ENCODE results near the gene SHOX. TPM values are rescaled to one million over a fixed set of nuclear protein-coding genes. Genes with fewer than 3 reads are reported as not detected.
"Not testable (repeated sequence)": the region's sequence is repeated elsewhere in the genome, so short reads cannot be mapped to it uniquely, and the experiment has no call there.

SHOX gene
- total RNA-seq, 2 donors from 2014 or later, result not detected

DNA sequence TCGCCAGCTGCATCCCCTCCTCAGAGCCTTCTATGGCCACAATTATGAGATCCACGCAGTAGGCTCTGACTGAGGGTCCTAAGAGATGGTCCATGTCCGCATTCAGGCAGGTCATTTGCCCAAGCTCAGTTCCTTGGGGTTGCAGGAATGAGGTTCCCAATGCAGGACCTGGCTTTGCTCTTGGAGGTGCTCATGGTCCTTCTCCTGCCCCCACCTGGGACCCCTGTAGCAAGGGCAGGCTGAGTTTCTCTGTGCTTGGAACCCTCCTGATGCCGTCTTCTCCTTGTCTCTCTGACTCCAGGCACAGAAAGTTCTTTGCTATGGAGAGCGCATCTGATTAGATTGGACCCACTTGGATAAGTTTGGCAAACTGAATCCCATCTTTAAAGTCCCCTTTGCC is 16.5 kb upstream of the SHOX start:
- DNase-seq (no peak), ATAC-seq (replicated peaks in 1 of 2) (no peak)
- H3K4me1 Mint-ChIP-seq (ENCODE audit: low read depth), result no peaks in the 10 kb centered on the region
- H3K36me3 Mint-ChIP-seq (ENCODE audit: insufficient read depth in 2 of 2), result peaks cover 0 to 6% of the 10 kb centered on the region in 2 donors
- H3K27ac Mint-ChIP-seq, result no peak overlapping the region
- H3K27me3 Mint-ChIP-seq (ENCODE audit: low read depth), result peaks cover 15% of the 10 kb centered on the region
- peaks cover 9 to 22% of the 10 kb centered on the region in 2 donors for H3K9me3 Mint-ChIP-seq
- H3K4me3 Mint-ChIP-seq, result no peak overlapping the region

DNA sequence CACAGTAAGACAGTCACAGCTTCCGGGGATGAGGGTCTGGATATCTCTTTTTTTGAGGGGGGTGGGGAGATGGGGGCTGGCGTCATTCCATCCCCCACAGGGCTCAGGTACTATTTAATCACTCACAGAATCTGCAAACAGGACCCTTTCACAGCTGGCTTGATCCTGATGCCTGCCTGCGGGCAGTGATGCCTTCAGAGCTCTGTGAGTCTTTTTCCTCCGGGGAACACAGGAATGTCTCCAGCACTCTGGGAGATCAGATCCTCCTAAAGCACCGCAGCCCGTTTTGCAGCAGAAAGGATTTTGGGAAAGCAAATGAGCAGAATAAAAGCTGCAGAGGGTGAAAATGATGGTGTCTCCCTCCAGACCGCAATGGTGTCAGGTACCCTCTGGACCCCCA is 13.2 kb upstream of the SHOX start:
- Mint-ChIP-seq H3K27me3 (ENCODE audit: low read depth) (peaks cover 34% of the 10 kb centered on the region), H3K4me3 (no peak overlapping the region), H3K36me3 (ENCODE audit: insufficient read depth in 2 of 2) (peaks cover 0 to 3% of the 10 kb centered on the region in 2 donors), H3K4me1 (ENCODE audit: low read depth) (no peaks in the 10 kb centered on the region), H3K27ac (no peak overlapping the region), H3K9me3 (peaks cover 3 to 10% of the 10 kb centered on the region in 2 donors)
- ATAC-seq (replicated peaks in 1 of 2) (no peak), DNase-seq (no peak)

DNA sequence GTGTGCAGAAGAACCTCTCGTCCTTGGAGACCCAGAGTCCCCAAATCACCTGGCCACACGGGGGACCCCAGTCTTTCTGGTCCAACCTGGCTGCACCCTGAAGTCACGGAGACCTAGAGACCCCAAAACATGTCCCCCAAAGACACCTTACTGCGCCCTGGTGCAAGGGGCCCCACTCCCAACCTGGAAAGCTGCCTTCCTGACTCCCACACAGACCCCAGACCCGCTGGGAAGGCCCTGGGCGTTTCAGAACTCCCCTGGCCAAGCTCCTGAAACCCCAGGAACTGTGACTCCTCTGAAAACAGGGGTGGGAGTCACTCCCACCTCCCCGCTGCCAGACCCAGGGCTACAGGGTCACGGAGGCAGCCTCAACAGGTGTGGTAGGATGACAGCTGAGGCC is 12.7 kb upstream of the SHOX start:
- Mint-ChIP-seq H3K4me1 (ENCODE audit: low read depth) (no peaks in the 10 kb centered on the region), H3K4me3 (no peak overlapping the region), H3K9me3 (peaks cover 3 to 7% of the 10 kb centered on the region in 2 donors), H3K36me3 (ENCODE audit: insufficient read depth in 2 of 2) (peaks cover 0 to 3% of the 10 kb centered on the region in 2 donors), H3K27ac (no peak overlapping the region), H3K27me3 (ENCODE audit: low read depth) (peaks cover 38% of the 10 kb centered on the region)
- no peak for ATAC-seq (replicated peaks in 1 of 2)
- no peak for DNase-seq

DNA sequence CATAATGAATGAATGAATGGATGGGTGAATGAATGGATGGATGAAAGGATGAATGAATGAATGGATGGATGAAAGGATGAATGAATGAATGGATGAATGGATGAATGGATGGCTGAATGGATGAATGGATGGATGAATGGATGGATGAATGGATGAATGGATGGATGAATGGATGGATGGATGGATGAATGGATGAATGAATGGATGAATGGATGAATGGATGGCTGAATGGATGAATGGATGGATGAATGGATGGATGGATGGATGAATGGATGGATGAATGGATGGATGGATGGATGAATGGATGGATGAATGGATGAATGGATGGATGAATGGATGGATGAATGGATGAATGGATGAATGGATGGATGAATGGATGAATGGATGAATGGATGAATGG is 12.3 kb upstream of the SHOX start:
- not testable (repeated sequence) for ATAC-seq (replicated peaks in 1 of 2); H3K4me3 Mint-ChIP-seq; H3K27ac Mint-ChIP-seq; H3K36me3 Mint-ChIP-seq (ENCODE audit: insufficient read depth in 2 of 2); DNase-seq; H3K9me3 Mint-ChIP-seq; H3K4me1 Mint-ChIP-seq (ENCODE audit: low read depth)
- peaks cover 38% of the 10 kb centered on the region for H3K27me3 Mint-ChIP-seq (ENCODE audit: low read depth)

DNA sequence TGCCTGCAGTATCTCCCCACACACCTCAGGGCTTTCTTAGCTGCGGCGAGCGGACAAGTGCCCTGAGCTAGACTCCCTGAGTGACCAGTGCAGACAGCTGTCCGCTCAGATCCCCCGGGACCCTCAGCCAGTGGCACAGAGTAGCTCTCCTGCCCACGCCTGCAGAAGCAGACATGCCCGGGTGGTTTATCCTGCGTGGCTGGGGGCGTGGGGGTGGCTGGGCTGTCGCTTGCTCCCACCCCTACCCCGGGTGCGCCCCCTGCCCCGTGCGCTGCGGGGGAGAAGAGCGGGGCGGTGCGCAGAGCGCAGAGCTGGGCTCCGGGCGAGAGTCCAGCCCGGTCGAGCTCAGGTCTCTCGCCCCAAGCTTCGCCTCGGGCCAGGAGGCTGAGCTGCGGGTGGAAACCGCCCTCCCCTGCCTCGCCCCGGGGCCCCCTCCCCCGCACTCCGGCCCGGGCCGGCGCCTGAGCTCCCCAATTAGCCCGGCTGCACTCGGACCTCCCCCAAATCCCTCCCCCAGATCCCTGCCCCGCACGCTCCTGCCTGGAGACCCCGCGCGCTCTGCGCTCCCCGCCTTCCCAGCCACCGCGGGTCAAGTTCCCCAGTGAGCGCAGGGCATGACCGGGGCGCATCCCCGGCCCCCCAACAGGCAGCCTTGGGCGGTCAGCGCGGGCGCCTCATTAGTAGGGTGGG is 11.7 kb upstream of the SHOX start:
- peaks cover 0 to 3% of the 10 kb centered on the region in 2 donors for H3K9me3 Mint-ChIP-seq
- DNase-seq (no peak), ATAC-seq (replicated peaks in 1 of 2) (no peak)
- H3K36me3 Mint-ChIP-seq (ENCODE audit: insufficient read depth in 2 of 2), result no peaks in the 10 kb centered on the region
- no peak overlapping the region for H3K4me3 Mint-ChIP-seq
- H3K27ac Mint-ChIP-seq, result no peak overlapping the region
- H3K4me1 Mint-ChIP-seq (ENCODE audit: low read depth), result no peaks in the 10 kb centered on the region
- H3K27me3 Mint-ChIP-seq (ENCODE audit: low read depth), result peaks cover 40% of the 10 kb centered on the region

DNA sequence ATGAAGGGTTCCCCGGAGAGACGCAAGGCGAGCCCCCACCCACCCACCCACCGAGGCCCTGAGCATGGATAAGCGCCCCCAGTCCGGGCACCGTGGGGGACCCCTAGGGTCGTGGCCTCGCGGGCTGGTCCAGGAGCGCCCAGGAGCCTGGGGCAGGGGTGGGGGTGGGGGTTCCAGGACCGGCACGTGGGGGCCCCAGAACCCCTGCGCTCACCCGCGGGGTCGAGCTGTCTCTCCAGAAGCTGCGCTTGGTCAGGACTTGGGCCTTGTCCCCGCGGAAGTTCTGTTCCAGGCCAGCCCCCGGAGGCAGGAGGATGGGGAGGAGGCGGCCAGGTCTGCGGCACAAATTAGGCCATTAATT is 11.2 kb upstream of the SHOX start:
- Mint-ChIP-seq H3K4me3 (no peak overlapping the region), H3K9me3 (peaks cover 0 to 2% of the 10 kb centered on the region in 2 donors), H3K4me1 (ENCODE audit: low read depth) (no peaks in the 10 kb centered on the region), H3K27me3 (ENCODE audit: low read depth) (peaks cover 41% of the 10 kb centered on the region), H3K27ac (no peak overlapping the region), H3K36me3 (ENCODE audit: insufficient read depth in 2 of 2) (no peaks in the 10 kb centered on the region)
- DNase-seq (no peak), ATAC-seq (replicated peaks in 1 of 2) (no peak)

DNA sequence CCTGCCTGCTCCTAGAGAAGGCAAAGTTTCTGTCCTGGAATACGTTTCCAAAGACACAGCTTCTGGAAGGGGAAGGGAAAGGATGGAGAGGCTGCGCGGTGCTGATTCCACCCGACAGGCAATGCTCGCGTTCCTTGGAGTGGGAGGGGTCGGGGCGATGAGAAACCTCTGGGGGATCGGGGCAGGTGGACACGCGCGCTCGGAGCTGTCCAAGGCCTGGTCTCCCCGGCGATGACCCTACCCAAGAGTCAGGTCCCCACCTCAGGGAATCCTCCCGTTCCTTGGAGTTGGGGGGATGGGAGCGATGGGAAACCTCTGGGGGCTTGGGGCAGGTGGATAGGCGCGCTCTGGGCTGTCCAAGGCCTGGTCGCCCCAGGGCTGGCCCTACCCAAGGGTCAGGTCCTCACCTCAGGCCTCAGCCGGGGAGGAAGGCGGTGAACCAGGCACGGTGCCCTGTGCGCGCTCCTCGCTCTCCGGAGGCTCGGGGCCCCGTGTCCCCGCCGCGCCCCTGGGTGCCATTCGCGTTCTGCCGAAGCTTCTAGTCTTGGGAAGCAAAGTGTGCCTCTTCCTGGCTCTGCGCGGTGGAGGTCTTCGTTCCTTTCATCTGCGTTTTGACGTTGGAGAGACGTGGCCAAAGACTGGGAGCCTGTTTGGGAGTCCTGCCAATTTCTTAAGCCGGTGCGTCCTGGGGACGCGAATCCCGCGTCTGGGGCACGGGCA is 10.6 kb upstream of the SHOX start:
- Mint-ChIP-seq H3K27me3 (ENCODE audit: low read depth) (peaks cover 46% of the 10 kb centered on the region), H3K4me1 (ENCODE audit: low read depth) (no peaks in the 10 kb centered on the region), H3K9me3 (peaks cover 0 to 2% of the 10 kb centered on the region in 2 donors), H3K4me3 (no peak overlapping the region), H3K36me3 (ENCODE audit: insufficient read depth in 2 of 2) (no peaks in the 10 kb centered on the region), H3K27ac (no peak overlapping the region)
- ATAC-seq (replicated peaks in 1 of 2), result no peak
- DNase-seq, result no peak

DNA sequence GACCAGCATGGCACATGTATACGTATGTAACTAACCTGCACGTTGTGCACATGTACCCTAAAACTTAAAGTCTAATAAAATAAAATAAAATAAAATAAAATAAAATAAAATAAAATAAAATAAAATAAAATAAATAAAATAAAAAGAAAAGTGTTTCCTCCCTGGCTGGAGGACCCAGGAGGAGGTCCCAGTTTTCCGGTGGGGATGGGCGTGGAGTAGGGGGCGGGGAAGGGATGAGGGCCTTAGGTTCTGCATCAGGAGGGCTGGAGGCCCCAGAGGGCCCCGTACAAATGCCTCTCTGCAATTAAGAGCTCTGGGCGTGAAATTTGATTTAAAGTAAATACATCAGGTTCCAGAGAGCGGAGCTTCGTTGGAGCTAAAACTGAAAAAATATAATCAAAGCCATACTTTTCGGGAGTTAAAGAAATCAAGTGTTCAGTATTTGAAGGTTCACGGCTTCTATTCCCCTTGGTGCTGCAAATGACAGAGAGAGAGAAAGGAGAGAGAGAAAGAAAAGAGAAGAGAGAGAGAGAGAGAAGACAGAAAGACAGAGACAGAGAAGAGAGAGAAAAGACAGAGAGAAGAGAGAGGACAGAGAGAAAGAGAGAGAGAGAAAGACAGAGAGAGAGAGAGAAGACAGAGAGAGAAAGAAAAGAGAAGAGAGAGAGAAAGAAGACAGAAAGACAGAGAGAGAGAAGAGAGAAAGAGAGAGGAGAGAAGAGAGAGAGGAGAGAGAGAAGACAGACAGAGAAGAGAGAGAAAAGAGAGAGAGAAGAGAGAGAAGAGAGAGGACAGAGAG is 8.7 kb upstream of the SHOX start:
- peaks cover 63% of the 10 kb centered on the region for H3K27me3 Mint-ChIP-seq (ENCODE audit: low read depth)
- no peak overlapping the region for H3K4me3 Mint-ChIP-seq
- H3K27ac Mint-ChIP-seq, result no peak overlapping the region

DNA sequence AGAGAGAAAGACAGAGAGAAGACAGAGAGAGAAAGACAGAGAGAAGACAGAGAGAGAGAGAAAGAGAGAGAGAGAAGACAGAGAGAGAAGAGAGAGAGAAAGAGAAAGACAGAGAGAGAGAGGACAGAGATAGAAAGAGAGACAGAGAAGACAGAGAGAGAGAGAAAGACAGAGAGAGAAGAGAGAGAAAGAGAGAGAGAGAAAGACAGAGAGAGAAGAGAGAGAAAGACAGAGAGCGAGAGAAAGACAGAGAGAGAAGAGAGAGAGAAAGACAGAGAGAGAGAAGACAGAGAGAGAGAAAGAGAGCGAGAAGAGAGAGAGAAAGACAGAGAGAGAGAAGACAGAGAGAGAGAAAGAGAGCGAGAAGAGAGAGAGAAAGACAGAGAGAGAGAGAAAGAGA is 7.8 kb upstream of the SHOX start:
- peaks cover 71% of the 10 kb centered on the region for H3K27me3 Mint-ChIP-seq (ENCODE audit: low read depth)
- not testable (repeated sequence) for H3K4me3 Mint-ChIP-seq; ATAC-seq (replicated peaks in 1 of 2); H3K9me3 Mint-ChIP-seq; H3K4me1 Mint-ChIP-seq (ENCODE audit: low read depth); H3K27ac Mint-ChIP-seq; H3K36me3 Mint-ChIP-seq (ENCODE audit: insufficient read depth in 2 of 2); DNase-seq

More for the DNA sequence above, 8.7 kb upstream of the SHOX start:
- H3K4me1 Mint-ChIP-seq (ENCODE audit: low read depth), result peaks cover 6% of the 10 kb centered on the region
- peaks cover 6 to 8% of the 10 kb centered on the region in 2 donors for H3K36me3 Mint-ChIP-seq (ENCODE audit: insufficient read depth in 2 of 2)
- peaks cover 4 to 9% of the 10 kb centered on the region in 2 donors for H3K9me3 Mint-ChIP-seq
- no peak for ATAC-seq (replicated peaks in 1 of 2)
- no peak for DNase-seq

DNA sequence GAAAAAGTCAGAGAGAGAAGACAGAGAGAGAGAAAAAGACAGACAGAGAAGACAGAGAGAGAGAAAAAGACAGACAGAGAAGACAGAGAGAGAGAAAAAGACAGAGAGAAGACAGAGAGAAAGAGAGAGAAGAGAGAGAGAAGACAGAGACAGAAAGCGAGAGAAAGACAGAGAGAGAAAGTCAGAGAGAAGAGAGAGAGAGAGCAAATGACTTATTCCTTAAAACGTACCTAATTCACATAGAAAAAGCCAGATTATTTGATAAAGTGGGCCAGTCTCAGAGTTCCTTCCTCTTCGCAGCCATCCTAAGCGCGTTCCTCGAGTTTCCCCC is 7.4 kb upstream of the SHOX start:
- peaks cover 4 to 7% of the 10 kb centered on the region in 2 donors for H3K9me3 Mint-ChIP-seq
- DNase-seq (no peak), ATAC-seq (replicated peaks in 1 of 2) (no peak)
- peaks cover 71% of the 10 kb centered on the region for H3K27me3 Mint-ChIP-seq (ENCODE audit: low read depth)
- peaks cover 8 to 10% of the 10 kb centered on the region in 2 donors for H3K36me3 Mint-ChIP-seq (ENCODE audit: insufficient read depth in 2 of 2)
- peak overlapping the region in 1 of 2 donors; percentile 0 for H3K4me3 Mint-ChIP-seq
- peaks cover 7% of the 10 kb centered on the region for H3K4me1 Mint-ChIP-seq (ENCODE audit: low read depth)
- H3K27ac Mint-ChIP-seq, result no peak overlapping the region

DNA sequence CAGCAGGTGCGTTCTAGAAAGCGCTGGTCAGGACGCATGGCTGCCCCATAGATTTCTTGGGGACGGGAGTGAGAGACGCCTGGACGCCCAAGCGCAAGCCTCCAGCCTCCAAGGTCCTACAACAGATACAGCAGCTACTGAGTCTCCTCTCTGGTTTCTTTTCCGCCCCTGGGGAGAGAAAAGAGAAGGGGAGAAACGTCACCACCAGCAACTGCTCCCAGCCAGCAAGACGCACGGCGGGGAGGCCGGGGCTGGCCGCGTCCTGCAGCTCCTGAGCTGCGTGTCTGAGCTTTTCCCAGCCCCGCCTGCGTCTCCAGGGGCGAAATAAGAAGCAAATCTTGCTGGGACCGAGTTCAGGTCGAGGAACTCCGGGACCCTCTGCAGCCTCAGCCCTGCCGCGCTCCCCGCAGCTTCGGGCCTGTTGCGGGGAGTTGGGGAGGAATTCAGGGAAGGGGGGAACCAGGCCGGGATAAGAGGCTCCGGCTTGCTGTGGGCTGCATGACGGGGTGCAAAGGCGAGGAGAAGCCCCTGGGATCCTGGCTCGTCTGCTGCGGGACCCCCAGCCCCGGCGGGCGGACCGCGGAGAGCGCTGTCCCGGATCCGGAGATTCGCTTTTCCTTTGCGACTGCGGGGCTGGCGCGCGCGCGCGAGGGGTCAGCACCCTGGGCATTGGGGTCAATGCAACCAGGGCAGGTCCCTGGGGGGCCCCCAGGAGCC is 6.8 kb upstream of the SHOX start:
- no peak for ATAC-seq (replicated peaks in 1 of 2)
- H3K27me3 Mint-ChIP-seq (ENCODE audit: low read depth), result peaks cover 71% of the 10 kb centered on the region

DNA sequence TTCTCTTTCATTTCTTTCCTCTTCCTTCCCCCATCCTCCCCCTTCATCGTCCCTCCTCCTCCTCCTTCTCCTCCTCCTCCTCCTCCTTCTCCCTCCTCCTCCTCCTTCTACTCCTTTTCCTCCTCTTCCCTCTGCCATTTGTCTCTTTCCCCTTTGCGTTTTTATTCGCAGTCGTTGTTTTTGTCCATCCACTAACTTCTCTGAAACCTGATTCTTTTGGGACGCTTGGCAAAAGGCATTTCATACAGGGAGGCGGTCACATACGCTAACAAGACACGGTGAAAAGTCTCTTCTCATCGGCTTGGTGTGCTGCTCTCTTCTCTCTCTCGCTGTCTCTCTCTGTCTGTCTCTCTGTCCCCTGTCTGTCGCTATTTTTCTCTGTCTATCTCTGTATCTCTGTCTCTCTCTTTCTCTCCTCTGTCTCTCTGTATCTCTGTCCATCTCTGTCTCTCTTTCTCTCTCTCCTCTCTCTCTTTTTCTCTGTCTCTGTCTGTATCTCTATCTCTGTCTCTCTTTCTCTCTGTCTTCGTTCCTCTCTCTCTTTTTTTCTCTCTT is 5.4 kb upstream of the SHOX start:
- ATAC-seq (replicated peaks in 1 of 2) (no peak), DNase-seq (no peak)
- Mint-ChIP-seq H3K4me1 (ENCODE audit: low read depth) (peaks cover 7% of the 10 kb centered on the region), H3K9me3 (peaks cover 4 to 9% of the 10 kb centered on the region in 2 donors), H3K36me3 (ENCODE audit: insufficient read depth in 2 of 2) (peaks cover 8 to 10% of the 10 kb centered on the region in 2 donors), H3K27me3 (ENCODE audit: low read depth) (peaks cover 81% of the 10 kb centered on the region), H3K27ac (no peak overlapping the region), H3K4me3 (peak overlapping the region in 1 of 2 donors; percentile 2)

More for the DNA sequence above, 6.8 kb upstream of the SHOX start:
- peaks cover 4 to 7% of the 10 kb centered on the region in 2 donors for H3K9me3 Mint-ChIP-seq
- H3K4me1 Mint-ChIP-seq (ENCODE audit: low read depth), result peaks cover 7% of the 10 kb centered on the region
- DNase-seq, result no peak
- H3K27ac Mint-ChIP-seq, result no peak overlapping the region
- H3K4me3 Mint-ChIP-seq, result peak overlapping the region in 1 of 2 donors; percentile 20
- H3K36me3 Mint-ChIP-seq (ENCODE audit: insufficient read depth in 2 of 2), result peaks cover 8 to 10% of the 10 kb centered on the region in 2 donors
